Stimulated activated CD8-positive, alpha-beta memory T cell treated with anti-CD3 and anti-CD28 coated beads, Interleukin-2, amount 100 ng/mL, for 48 hours (primary cell): ENCODE measurements around the gene RSRC1.
"Not testable (repeated sequence)": the region's sequence is repeated elsewhere in the genome, so short reads cannot be mapped to it uniquely, and the experiment has no call there.

Source experiments
- DNase-seq, 2 donors: peaks; one replicate each; pipeline ENCODE4 v3.0.0-alpha.2; 2020; ENCODE audit warnings: low read depth in 2 of 2

RSRC1 gene

DNA sequence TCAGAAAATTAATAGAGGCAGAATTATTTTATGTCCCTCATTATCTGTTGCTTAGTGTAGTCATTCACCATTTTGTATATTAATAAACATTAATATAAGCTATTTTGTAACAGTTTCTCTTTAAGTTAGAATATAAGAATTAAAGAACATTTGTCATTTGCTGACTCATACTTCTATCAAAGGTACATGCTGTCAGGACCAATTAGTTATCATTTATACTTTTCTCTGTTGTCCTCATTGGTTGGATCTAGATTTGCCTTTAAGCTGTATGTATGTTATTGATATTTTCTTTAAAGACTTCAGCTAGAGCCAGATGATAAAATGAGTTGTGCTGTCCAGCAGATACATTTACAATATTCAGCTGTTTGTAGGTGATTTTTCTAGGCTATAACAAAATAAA is 292.7 kb downstream of the RSRC1 start:
- no peak for DNase-seq

DNA sequence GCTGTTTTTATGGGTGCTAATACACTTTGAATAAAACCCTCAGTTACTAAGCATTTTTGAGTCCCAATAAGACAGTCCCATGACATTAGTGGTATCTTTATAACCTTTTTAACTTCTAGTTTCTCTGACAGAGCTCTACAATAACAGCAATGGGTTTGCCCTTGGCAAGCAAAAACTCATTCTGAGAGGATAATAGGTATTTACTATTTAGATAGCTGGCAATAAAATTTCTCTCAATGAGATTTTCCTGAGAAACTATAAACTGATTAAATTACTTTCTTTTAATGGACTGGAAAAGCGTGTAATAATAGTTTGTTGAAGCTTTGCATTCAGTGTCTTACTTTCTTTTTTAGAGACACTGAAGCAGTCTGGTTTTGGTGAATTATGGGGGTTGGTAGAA is 293.1 kb downstream of the RSRC1 start:
- no peak for DNase-seq

DNA sequence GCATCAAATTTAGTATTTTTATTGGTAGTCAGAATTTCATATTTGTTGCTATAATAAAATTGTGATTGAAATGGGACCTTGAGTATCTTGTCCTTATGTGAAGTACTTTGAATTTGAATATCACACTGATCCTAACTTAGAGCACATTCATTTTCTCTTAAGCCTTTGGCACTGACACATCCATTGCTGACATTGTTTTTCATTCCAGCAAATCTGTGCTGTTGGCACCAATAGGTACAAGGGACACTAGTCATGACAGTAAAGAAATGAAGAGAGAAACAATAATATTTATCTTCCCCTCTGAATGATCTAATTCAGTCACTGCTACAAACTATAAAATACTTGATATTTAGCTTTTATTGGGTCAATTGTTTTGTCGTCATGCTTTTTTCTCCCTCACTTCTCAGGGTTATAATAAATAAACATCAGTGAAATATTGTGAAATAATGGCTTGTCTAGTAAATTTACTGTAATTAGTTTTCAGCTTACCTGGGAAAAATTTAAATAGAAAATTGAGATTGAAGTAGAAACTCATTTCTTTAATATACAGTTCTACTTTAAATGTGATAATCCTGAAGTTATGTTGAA is 294.3 kb downstream of the RSRC1 start:
- DNase-seq = no peak

DNA sequence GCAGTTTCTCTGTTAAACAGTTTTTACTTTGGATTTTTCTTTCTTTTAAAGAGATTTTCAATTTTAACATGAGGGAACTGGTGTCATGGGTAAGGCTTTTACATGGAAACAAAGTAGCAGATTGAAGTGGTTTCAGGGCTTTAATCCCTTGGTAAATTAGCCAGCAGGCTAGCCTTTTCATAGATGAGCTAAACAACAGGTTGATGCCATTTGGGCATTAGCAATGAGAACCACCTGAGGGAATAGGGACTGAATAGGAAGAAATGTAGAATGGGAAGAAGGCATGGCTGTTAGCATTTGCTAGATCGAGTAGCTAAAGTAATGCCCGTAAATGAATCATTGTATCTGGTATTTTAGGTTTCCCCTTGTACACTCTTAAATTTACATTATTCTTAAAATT is 295.6 kb downstream of the RSRC1 start:
- DNase-seq = no peak

DNA sequence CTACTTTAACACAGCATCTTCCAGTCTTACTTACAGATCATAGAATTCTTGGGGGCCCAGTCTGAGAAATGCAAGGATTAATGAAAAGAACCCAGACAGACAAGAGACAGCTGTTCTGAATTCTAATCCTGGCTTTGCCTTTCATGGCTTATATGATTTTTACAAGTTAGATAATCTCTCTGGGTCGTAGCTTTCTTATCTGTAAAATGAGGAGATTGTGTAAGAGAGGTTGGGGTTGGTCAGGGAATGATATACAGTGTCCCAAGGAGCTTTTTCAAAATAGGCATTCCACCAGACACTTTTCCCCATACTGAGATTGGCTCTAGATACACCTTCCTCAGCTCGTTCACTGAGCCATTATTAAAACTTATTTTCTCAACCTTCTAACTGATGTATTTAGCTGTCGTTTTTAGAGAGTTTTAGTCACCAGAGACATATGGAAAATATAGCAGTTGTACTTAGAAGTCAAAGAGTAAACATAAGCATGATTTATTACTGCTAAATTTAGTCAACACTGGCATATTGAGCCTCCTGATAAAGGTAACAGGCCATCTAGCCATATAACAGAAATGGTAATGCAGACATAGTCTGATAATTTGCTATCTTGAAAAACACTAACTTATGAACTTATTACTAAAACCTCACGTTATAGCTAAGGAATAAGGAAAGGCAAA is 298.1 kb downstream of the RSRC1 start:
- no peak for DNase-seq

DNA sequence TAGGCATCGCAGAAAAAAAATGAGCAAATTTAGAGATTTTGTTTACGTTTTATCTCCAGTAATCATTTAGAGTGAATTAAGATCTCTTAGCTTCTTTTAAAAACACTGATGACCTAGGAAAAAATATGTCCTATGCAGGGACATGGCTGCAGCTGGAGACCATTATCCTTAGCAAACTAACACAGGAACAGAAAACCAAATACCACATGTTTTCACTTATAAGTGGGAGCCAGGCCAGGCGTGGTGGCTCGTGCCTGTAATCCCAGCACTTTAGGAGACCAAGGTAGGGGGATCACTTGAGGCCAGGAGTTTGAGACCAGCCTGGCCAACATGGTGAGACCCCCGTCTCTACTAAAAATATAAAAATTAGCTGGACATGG is 298.6 kb downstream of the RSRC1 start:
- not testable (repeated sequence) for DNase-seq

DNA sequence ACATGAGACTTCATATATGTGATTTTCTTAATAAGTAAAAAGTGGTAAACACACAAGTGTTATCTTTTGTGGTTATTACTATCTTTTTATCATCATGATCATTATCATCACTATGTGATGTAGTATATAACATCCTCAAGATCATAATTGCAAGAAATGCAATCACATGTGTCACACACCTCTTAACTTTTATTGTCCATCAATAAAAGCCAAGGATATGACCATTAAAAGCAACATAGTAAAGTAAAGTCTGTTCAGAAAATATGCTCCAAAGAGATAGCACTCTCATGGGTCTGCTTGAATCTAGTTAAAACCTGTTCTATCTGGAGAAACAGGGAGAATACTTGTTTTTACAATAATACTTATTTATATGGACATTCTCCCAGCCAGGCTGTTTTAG is 308.1 kb downstream of the RSRC1 start:
- DNase-seq = no peak

DNA sequence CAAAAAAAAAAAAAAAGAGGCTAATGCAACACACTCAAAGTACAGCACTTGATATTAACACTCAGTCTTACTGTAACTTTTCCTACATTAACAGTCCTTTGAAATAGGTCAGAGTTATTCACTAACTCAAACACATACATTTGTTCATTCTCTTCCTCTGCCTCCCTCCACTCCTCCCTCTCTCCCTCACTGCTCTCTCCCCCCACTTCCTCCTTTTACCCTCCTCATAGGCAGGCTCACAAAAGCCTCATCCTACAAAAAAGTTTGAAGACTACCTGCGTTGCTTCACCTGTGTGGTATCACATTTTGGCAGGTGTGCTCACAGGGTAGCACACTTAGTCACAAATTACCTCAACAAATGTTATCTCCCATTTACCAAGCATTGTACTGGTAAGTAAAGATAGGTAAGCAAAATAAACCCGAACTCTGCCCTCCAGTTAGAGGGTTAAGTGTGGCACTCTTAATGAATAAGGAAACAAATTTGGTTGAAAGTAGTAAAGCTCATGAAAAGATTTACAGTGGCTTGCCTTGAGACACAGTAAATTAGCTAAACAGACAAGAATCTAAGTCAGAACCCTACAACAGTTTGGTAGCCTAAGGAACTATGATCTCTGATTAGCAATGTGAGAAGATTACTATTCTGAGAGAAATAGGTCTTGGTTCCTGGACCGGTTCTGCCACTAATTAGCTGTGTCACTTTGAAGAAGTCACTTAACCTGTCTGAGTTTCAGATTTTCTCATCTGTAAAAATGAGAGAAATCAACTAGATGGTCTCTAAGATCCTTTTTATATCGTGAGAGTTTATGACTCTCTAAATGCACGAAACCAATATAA is 310.1 kb downstream of the RSRC1 start:
- no peak for DNase-seq

DNA sequence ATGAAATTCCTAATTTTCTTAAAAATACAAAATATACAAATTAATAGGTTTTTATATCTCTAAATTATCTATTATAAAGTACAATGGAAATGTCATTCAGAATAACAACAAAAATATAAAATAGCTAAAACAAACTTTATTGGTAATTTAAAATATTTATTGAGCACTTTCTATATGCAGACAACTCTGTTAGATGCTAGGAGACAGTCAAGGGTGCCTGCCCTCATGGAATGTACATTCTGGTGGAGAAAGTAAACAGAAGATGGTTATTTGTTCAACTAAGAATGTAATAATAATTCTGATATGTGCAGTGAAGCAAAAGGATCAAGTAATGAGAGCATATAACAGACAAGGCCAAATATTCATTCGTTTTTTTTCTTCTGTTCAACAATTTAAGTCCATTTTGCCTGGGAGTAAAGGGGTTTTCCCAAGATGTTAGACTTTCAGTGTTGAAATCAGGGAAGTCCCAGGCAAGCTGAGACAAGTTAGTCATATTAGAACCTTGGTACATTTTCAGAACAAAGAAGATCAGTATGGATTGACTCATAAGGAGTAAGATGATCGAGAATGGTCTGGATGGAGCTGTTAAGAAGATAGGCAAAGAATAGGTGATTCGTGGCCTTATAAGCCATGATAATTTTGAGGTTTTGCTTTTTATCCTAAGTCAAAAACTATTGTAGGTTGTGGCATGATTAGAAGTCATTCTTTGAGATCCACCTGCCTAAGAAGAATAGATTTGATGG is 310.9 kb downstream of the RSRC1 start:
- no peak for DNase-seq

DNA sequence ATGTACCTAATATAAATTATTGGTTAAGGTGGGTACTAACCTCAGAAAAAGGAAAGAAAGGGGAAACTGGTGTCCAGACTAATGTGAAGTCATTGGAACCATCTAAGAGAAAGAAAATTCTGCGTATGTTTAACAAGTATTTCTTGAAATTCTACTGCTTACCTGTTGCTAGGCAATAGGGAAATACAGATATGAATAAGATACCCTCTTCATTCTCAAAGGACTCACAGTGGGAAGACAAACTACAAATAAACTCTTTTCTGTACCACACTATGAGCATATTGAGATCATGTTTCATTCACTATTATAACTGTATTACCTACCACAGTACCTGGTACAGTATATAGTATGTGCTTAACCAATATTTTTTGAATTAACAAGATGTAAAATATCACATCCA is 320.6 kb downstream of the RSRC1 start:
- no peak for DNase-seq

DNA sequence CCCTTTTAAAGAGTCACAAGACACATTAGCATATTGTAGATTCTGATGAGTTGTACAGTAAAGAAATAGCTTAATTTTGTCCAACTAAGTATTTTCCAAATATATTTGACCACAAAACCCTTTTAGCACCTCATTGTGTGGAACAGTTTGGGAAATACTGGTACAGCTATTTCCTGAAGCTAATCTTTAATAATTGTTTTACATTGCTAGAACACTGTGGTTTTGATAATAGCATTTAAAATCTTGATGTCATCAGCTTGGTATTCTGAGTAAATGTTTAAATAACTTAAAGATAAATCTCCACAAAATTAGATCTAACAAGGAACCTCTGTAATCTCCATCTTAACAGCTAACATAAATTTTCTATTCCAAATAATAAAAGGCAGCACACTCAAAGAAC is 321.1 kb downstream of the RSRC1 start:
- DNase-seq = no peak

DNA sequence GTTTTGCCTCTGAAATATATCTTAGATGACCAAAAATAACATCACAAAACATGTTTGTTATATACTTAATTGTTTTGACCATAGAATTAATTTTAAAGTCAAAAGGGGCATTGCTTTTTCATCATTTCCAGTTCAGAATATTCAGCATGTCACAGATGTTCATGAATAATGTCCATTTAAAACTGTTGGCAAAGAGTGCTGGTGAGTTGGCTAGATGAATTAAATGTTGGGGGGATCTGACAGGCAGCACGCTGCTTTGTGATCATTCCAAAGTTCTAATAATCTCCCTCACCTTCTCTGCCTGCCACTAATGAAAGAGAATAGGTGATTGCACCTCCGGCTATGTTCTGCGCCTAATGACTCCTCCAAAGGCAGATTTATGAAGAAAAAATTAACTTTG is 321.9 kb downstream of the RSRC1 start:
- DNase-seq = no peak

DNA sequence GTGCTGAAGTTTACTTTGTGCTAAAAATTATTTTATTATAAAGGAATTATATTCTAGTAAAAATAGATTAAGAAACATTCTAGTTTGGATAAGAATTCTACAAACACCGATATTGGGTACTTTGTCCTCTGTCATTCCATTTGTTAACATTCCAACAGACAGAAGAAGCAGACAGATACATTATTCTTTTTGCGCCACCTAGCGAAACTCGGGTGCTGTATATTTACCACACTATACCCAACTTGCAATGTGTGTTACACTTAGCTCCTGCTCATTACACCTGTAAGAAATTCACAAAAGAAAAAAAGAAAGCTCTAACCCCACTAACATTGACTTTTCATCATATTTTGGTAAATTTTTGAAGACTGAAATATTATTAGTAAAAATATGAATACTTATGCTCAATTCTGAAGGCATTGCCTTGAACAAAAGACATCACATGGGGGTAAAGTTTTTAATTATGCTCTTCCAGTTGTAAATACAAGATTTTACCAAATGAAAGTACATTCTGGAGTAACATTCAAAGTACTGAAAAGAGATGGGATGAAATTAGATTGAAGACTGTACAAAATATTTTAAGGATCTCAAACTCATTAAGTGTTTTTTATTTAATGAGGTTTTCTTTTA is 324.6 kb downstream of the RSRC1 start:
- DNase-seq = peak in 1 of 2 donors; percentile 2

DNA sequence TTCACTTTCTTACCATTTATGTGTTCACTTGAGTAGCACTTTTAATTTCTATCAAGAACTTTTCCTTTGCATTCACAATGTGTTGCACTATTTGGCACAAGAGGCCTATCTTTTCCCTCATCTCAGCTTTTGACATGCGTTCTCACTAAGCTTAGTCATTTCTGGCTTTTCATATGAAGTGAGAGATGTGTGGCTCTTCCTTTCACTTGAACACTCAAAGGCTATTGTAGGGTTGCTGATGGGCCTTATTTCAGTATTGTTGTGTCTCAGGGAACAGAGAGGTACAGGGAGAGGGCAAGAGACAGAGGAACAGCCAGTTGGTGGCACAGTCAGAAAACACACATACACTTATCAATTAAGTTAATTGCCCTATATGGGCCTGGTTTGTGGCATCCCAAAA is 333.7 kb downstream of the RSRC1 start:
- no peak for DNase-seq

DNA sequence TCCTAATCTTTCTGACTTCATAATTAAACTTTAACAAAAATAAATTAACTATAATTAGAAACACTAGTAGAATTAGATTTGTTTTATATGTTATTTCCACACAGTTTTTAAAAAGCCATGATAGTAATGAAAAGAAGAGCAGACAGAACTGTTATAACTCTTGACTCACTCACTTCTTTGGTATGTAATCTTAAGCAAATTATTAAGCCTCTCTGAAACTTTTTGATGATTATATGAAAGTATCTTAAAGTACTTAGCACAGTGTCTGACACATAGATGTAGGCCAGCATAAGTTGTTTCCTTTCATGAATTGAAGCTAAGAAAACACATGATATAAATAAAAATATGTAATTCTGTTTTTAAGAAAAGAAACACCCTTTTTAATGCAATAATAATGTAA is 337.5 kb downstream of the RSRC1 start:
- DNase-seq = no peak

DNA sequence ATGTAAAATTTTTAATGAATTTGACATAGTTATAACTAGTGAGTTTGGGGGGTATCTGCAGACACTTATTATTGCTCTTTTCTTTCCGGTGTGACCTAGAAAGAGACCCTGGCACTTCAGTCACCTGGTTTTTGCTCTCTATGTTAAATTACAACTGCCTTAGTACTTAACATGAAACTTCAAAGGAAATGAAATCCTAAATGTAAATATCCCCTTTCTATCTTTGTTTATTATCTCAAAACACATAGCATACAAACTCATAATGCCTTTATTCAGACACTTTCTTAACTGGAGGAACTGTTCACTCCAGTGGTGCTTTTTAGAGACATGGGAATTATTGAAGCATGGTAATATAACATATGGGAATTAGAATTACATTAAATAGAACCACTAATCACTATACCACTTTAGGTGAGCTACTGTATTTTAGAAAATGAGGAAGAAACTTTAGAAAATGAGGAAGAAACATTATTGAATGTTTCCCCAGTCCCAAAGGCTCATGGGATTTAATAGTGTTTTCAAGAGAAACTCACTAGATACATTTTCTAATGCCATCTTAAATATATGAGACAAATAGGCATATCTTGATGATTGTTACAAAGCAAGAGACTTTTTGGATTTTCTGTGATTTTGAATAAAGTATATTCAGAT is 341.6 kb downstream of the RSRC1 start:
- no peak for DNase-seq

DNA sequence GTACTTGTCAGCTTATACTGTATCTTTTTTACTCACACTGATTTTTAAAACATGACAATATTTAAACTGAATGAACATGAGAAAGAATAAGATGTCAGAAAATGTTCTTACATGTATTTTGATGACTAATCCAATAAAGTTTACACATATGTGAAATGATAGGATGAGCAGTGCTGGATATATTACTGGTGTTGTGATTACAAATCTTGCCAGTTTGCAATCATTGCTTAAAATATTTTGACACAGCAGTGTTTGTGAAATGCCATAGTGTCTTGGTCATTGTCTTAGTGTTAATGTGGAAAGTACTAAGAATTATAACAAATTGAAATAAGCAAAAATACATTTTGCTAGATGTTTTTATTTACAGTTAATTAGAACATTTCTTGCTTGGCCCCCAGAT is 342.4 kb downstream of the RSRC1 start:
- DNase-seq = no peak

DNA sequence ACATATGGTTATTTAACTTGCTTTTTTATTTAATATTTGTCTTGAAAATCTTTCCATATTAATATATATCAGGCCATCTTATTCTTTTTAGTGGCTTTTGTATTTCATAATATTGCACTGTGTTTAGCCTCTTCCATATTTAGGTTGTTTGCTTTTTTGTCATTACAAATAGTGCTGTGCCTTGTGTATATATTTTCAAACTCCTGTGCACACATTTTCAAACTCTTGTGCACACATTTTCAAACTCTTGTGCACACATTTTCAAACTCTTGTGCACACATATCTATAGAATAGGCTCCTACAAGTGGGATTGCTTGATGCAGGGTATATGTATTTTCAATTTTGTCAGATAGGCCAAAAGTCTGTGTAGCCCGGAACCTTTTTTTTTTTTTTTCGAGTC is 343.1 kb downstream of the RSRC1 start:
- no peak for DNase-seq

DNA sequence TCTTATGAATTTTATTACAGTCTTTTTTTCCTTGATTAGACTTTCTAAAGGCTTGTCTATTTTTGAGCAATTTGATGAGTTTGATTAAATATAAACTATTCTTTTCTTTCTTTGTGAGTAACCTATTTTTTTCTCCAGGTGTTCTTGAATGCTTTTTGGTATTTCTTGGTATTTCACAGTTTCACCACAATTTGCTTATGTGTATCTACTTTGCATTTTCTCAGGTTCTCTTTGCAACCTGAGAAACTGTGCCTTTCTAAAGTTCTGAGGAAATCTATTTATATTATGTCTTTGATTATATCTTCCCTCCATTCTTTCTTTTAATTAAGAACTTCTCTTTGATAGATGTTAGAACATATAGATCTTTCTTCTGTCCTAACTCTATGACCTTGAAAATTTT is 344.0 kb downstream of the RSRC1 start:
- DNase-seq = no peak

DNA sequence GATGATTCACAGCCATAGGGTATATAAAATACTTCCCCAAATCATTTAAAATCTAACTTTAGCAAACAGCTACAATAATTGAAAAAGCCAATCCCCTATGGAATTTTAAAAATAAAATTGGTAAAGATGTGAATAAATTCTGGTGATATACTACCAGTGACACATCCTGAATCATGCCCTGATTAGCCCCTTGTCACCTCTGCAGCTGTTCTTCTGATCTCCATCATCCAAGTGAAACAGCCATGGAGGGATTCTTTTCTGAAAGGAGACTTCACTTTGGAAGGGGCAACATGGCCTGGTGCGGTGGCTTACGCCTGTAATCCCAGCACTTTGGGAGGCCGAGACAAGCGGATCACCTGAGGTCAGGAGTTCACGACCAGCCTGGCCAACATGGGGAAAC is 345.5 kb downstream of the RSRC1 start:
- DNase-seq = no peak

DNA sequence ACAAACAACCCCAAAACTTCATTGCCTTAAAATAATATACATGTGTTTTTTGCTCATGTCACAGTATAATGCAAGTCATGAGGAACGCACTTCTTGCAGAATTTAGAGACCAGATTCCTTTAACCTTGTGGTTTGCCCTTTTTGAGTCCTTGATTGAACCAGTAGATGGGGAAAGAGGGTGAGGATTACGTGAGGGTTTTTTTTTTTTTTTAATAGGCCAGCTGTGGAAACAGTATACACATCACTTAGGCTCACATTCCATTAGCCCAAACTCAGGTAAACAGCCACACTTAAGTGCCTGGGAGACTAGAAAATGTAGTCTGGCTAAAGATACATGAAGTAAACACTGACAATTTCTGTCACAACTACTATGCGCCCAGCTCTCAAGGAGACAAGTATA is 346.2 kb downstream of the RSRC1 start:
- DNase-seq = no peak

DNA sequence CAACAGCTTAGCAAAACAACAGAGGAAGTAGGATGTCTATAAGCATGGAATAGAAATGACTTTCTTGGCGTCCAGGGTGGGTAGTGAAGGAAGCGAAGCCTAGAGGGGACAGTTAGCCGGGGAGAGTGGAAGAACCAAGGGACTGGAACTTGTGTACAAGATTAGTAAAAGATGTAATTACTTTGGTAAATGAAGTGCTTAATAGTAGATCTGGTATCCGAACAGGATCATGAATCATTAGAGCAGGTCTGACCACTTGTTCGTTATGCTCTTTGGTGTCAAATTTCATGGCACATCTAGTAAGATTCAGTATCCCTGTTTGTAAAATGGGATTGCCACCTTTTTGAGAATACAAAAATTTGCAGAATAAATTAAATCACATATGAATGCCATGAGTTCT is 348.6 kb downstream of the RSRC1 start:
- DNase-seq = no peak
